AG08396 (cell line): ENCODE data around the gene MYLK.
A peak's percentile ranks its signal among the peaks of the same experiment; 100 is the strongest.
"Not testable (repeated sequence)": the region's sequence is repeated elsewhere in the genome, so short reads cannot be mapped to it uniquely, and the experiment has no call there.

ENCODE experiments used
- DNase-seq: peaks from one replicate; pipeline ENCODE4 v3.0.0; 2012; ENCODE audit warnings: low spot score, mixed read lengths

Gene MYLK

GRCh38 chr3:123745184-123745855 is 138.8 kb downstream of the MYLK start:
- DNase-seq, result no peak

- DNase-seq, result no peak
Observed at GRCh38 chr3:123744064-123744463, 140.1 kb downstream of the MYLK start.

- no peak for DNase-seq
Observed at GRCh38 chr3:123743121-123743520, 141.0 kb downstream of the MYLK start.

- DNase-seq, result no peak
Observed at GRCh38 chr3:123741041-123741511, 143.1 kb downstream of the MYLK start.

GRCh38 chr3:123740391-123740822 is 143.7 kb downstream of the MYLK start:
- DNase-seq, result no peak

GRCh38 chr3:123739754-123740153 is 144.4 kb downstream of the MYLK start:
- no peak for DNase-seq

- DNase-seq, result no peak
Observed at GRCh38 chr3:123739106-123739505, 145.0 kb downstream of the MYLK start.

- not testable (repeated sequence) for DNase-seq
Observed at GRCh38 chr3:123738522-123738921, 145.6 kb downstream of the MYLK start.

- no peak for DNase-seq
Observed at GRCh38 chr3:123737168-123737567, 147.0 kb downstream of the MYLK start.

GRCh38 chr3:123735456-123735855 is 148.7 kb downstream of the MYLK start:
- DNase-seq, result no peak

GRCh38 chr3:123734527-123734902 is 149.6 kb downstream of the MYLK start:
- DNase-seq, result no peak

- peak; percentile 69 for DNase-seq
Observed at GRCh38 chr3:123733805-123734526, 150.2 kb downstream of the MYLK start.

- DNase-seq, result no peak
Observed at GRCh38 chr3:123733341-123733740, 150.8 kb downstream of the MYLK start.

- peak; percentile 38 for DNase-seq
Observed at GRCh38 chr3:123732447-123732846, 151.7 kb downstream of the MYLK start.

- DNase-seq, result no peak
Observed at GRCh38 chr3:123730829-123731228, 153.3 kb downstream of the MYLK start.

GRCh38 chr3:123728991-123729390 is 155.1 kb downstream of the MYLK start:
- DNase-seq, result no peak

GRCh38 chr3:123728014-123728413 is 156.1 kb downstream of the MYLK start:
- no peak for DNase-seq

GRCh38 chr3:123725652-123726400 is 158.3 kb downstream of the MYLK start:
- no peak for DNase-seq

- no peak for DNase-seq
Observed at GRCh38 chr3:123724306-123724705, 159.8 kb downstream of the MYLK start.

- peak; percentile 67 for DNase-seq
Observed at GRCh38 chr3:123723522-123724168, 160.5 kb downstream of the MYLK start.

- no peak for DNase-seq
Observed at GRCh38 chr3:123723070-123723469, 161.1 kb downstream of the MYLK start.

- DNase-seq, result no peak
Observed at GRCh38 chr3:123722456-123722855, 161.7 kb downstream of the MYLK start.
